ENCODE results near the gene FAM181B.

FAM181B gene

GRCh38 chr11:82733444-82734119, at the start of gene FAM181B:
Gene FAM181B (minus strand): TSS chr11:82733864. CDS start chr11:82733729, 135 bp downstream.
- no peak for DNase-seq (ENCODE audit: low read depth in 2 of 2)

- DNase-seq (ENCODE audit: low read depth in 2 of 2) = no peak
Measured at GRCh38 chr11:82782825-82783374, 49.2 kb upstream of the FAM181B start.

- DNase-seq (ENCODE audit: low read depth in 2 of 2) = no peak
Measured at GRCh38 chr11:82778776-82779175, 45.1 kb upstream of the FAM181B start.

- no peak for DNase-seq (ENCODE audit: low read depth in 2 of 2)
Measured at GRCh38 chr11:82776377-82776776, 42.7 kb upstream of the FAM181B start.

- no peak for DNase-seq (ENCODE audit: low read depth in 2 of 2)
Measured at GRCh38 chr11:82775736-82776346, 42.2 kb upstream of the FAM181B start.

GRCh38 chr11:82775218-82775617, 41.6 kb upstream of the FAM181B start:
- DNase-seq (ENCODE audit: low read depth in 2 of 2) = no peak

- no peak for DNase-seq (ENCODE audit: low read depth in 2 of 2)
Measured at GRCh38 chr11:82771781-82772180, 38.1 kb upstream of the FAM181B start.

GRCh38 chr11:82767123-82767522, 33.5 kb upstream of the FAM181B start:
- no peak for DNase-seq (ENCODE audit: low read depth in 2 of 2)

- no peak for DNase-seq (ENCODE audit: low read depth in 2 of 2)
Measured at GRCh38 chr11:82765466-82766034, 31.9 kb upstream of the FAM181B start.

- DNase-seq (ENCODE audit: low read depth in 2 of 2) = no peak
Measured at GRCh38 chr11:82763167-82763566, 29.5 kb upstream of the FAM181B start.

GRCh38 chr11:82759649-82760048, 26.0 kb upstream of the FAM181B start:
- DNase-seq (ENCODE audit: low read depth in 2 of 2) = no peak

GRCh38 chr11:82757660-82758357, 24.1 kb upstream of the FAM181B start:
- DNase-seq (ENCODE audit: low read depth in 2 of 2) = no peak

- DNase-seq (ENCODE audit: low read depth in 2 of 2) = no peak
Measured at GRCh38 chr11:82756765-82757639, 23.3 kb upstream of the FAM181B start.

- no peak for DNase-seq (ENCODE audit: low read depth in 2 of 2)
Measured at GRCh38 chr11:82754410-82754809, 20.7 kb upstream of the FAM181B start.

- DNase-seq (ENCODE audit: low read depth in 2 of 2) = no peak
Measured at GRCh38 chr11:82753921-82754320, 20.3 kb upstream of the FAM181B start.

- no peak for DNase-seq (ENCODE audit: low read depth in 2 of 2)
Measured at GRCh38 chr11:82752801-82753200, 19.1 kb upstream of the FAM181B start.

GRCh38 chr11:82750643-82751139, 17.0 kb upstream of the FAM181B start:
- no peak for DNase-seq (ENCODE audit: low read depth in 2 of 2)

GRCh38 chr11:82747471-82747870, 13.8 kb upstream of the FAM181B start:
- no peak for DNase-seq (ENCODE audit: low read depth in 2 of 2)

GRCh38 chr11:82738091-82738490, 4.4 kb upstream of the FAM181B start:
- no peak for DNase-seq (ENCODE audit: low read depth in 2 of 2)

GRCh38 chr11:82734120-82734479, 436 bp upstream of the FAM181B start:
- no peak for DNase-seq (ENCODE audit: low read depth in 2 of 2)

GRCh38 chr11:82732734-82733443, 775 bp downstream of the FAM181B start:
- no peak for DNase-seq (ENCODE audit: low read depth in 2 of 2)

Data from stimulated activated CD4-positive, alpha-beta T cell treated with anti-CD3 and anti-CD28 coated beads, Interleukin-1b, Interleukin-23, amount 100 ng/mL, for 1 hour (primary cell).